Dedifferentiated amniotic fluid mesenchymal stem cell (primary cell): ENCODE measurements around the gene GRIA2.

Experiments used
- DNase-seq: peaks from one replicate; pipeline ENCODE4 v3.0.0-alpha.2; 2016; ENCODE audit errors: extremely low spot score

The GRIA2 gene

DNA sequence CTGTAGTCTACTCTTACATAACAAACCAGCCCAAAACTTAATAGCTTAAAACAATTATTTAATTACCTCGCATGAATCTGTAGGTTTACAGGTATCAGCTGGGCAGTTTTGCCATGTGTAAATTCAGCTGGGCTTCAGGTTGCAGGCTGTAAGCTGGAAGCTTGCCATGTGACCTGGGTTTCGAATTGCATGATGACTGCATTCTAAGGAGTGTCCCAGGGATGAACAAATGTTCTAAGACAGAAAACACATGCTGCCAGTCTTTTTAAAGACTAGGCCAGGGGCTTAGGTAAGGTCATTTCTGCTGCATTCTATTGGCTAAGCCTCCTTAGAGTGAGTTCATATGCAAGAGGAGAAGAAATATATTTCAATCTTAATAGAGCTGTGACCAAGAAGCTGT lies 44.8 kb downstream of the GRIA2 start:
- no peak for DNase-seq

DNA sequence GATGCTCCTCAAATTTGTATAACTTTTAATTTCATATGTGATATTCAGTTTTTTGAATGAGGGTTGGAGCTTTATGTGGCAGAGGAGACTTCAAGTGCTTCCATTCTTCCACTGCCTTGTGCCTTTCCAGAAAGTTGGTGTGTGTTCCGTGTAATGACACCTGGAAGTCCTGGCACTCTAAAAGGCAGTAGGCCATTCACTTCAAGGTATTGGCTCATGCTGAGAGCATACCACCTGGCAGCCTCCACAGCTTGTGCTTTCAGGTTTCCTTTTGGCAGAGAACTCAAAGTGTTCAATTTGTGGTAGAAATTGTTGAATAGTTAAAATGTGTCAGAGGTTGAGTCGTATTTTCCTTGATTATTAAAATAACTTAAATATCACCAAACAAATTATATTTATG lies 49.6 kb downstream of the GRIA2 start:
- DNase-seq: no peak

DNA sequence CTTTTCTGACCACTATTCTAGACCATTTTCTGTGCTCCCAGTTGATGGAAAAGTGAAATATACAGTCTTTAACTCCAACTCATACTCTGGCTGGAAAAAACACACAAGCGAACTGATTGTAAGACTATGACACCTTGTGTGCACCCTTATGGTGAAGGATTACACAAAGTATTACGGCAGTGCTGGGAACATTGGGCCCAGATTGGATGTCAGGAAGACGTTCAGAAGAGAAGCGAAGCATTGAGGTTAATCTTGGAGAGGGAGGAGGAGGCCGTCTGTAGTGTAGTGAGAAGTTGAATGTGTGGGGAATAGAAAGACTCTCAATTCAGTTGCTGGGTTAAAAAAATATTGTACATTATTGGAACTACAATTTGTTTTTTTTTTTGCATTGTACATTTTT lies 50.0 kb downstream of the GRIA2 start:
- no peak for DNase-seq

DNA sequence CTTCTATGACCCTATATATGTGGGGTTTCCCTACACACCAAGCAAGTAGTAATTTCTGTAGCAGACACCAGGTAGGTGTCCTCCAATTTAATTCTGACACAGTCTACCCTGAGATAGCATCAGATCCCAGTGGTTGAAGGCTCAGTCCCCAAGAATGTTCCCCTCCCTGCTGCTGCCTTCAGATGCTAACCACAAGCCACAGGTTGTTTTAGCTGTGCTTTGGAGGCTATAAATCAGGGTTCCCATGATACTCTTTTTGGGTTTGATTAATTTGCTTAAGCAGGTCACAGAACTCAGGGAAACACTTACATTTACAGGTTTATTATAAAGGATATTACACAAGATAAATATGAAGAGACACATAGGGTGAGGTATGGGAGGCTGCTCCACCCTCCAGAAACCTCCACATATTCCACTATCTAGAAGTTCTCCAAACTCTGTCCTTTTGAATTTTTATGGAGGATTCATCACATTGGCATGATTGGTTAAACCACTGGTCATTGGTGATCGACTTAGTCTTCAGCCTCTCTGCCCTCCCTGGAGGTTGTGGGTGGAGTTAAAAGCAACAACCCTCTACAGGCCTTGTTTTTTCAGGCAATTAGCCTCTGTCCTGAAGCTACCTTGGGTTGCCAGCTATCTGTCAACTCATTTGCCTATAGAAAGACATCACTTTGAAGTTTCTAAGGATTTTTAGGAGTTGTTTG lies 50.8 kb downstream of the GRIA2 start:
- no peak for DNase-seq

DNA sequence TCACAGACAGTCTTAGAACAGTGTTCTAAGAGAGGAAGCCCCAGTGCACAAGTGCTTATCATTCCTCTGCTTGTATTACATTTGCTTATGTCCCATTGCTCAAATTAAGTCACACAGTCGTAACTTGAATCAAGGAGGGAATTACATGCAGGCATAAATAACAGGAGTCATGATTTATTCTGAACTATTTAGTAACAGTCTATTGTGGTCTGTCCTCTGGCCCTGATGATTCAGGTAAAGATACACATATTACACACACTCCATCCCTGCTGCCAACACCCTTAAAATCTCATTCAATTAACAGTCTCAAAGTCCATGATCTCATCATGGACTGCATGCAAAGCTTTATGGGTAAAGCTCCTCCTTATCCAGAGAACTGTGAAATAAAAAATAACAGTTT lies 60.1 kb downstream of the GRIA2 start:
- no peak for DNase-seq

DNA sequence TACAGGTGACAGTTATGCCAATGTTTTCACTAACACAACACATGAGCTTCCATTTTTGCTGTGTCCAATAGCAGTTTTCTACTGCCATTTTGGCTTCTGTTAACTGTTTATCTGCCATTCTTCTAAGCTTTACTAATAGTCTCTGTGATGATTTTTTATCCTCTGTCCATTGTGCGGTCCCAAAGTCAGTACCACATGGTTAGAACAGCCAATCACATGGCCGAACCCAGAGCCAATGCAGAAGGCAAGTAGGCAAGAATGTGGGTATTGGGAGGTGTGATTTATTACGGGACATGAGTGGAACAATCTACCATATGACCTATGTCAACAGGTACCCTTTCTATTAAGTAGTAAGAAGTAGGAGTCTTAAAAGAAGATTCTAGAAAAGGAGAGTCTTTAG lies 61.5 kb downstream of the GRIA2 start:
- no peak for DNase-seq

DNA sequence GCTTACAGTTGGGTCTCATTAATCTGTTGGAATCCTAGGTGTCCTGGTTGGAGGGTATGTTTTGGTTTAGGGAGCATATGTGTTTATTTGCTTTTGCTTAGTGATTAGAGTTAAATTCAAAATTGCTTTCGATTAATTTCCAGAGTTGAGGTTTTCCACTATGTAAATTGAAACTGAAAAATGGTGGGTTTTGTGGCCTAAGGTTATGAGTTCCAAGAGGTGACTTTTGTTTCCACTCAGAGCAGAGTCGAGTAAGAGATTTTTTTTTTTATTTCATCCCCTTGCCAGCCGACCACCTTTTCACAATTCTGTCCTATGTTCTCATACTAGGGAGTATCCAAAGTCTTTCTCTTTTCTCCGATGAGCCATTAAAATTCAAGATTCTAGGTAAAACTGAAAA lies 66.9 kb downstream of the GRIA2 start:
- no peak for DNase-seq

DNA sequence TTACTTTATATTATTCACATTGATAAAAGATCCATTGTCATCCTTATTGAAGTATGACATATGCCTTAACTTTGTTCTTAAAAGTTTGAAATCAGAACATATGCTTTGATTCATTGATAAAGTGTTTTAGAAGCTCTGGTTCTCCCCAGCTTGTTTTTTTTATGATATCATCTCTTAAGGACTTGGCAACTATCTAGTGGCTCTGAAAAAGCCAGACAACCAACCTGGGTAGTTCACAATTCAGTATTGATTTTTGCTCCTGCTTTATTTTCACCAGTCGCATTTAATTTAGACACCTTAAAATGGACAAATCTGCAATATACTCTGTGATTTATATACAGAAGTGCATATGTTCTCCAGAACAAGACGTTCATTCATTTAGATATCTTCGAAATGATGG lies 70.1 kb downstream of the GRIA2 start:
- no peak for DNase-seq

DNA sequence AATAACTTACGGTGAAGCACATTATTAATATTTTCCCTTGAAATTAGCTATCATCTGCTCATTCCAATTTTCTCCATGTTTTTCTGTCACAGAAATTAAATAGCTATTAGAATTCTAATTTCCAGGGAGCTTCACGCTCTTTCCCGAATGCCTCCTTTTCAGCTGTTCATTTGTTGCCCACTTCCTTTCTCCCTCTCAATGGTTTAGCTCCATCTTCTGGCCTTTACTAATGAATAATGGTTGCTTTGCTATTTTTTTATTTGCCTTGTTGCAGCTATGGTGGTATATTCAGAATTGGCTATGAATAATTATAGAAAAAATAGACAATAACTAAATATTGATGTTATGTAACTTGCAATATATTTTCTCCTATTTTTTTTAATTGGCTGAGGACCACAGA lies 70.5 kb downstream of the GRIA2 start:
- DNase-seq: no peak

DNA sequence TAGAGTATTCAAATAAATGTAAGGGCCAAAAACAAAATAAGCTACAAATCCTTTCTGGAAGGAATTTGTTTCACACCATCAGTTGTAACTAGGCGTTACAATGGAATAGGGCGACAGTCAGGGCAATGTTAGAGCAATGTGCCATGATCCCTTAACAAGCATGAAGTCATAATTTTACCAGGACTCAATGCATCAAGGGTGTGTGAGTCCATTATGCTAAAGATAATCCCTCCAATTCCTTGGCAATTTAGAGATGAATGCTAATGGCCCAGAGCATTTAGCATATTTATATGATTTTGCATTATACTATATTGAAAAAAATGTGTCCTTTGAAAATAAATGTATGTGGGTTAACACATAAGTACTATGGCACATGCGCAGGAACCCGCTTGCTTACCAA lies 73.1 kb downstream of the GRIA2 start:
- DNase-seq: no peak

DNA sequence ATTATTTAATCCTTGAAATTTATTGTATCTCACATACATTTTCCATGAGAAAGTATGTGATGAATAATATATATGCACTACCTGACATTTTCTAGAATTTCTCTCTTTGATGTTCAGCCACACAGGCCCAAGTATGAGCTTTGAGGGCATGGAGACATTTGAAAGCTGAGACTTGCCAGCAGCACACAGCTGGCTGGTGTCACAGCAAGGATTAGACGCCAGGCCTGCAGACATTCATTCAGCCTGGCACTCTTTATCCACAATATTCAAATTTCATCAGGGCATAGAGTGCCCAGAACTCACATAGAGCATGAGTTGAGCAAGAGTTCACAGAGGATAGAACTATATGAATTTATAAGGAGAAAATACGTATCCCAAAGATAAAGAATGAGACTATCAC lies 74.0 kb downstream of the GRIA2 start:
- DNase-seq: no peak

DNA sequence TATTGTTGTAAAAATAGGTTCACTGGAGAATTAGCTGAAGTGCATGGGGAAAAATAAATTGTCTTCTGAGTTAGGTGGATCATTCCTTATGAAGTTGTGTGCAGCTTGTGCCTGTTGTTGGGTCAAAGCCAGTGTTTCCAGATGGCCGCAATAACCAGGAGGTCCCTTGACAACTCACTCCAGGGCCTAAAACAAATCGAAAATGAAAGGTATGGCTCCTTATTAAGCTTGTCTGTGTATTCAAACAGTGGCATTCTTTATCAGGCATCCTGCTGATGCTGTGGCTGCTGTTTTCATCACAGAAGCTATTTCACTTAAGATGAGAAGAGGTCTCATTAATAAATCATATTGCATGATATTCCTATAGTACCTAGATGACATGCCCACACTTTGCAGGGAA lies 80.2 kb downstream of the GRIA2 start:
- no peak for DNase-seq

DNA sequence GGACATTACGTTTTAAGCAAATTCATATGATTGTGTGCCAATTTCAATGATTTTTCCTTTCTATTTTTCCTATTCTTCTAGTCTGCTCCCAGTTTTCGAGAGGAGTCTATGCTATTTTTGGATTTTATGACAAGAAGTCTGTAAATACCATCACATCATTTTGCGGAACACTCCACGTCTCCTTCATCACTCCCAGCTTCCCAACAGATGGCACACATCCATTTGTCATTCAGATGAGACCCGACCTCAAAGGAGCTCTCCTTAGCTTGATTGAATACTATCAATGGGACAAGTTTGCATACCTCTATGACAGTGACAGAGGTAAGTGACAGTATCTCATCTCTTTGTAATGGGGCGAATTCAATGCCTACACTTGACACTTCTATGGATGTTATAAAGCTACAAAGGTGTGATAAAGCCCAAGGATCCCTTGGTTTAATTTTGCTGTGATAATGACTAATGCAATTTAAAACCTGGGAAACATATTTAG lies 83.0 kb downstream of the GRIA2 start:
- no peak for DNase-seq

DNA sequence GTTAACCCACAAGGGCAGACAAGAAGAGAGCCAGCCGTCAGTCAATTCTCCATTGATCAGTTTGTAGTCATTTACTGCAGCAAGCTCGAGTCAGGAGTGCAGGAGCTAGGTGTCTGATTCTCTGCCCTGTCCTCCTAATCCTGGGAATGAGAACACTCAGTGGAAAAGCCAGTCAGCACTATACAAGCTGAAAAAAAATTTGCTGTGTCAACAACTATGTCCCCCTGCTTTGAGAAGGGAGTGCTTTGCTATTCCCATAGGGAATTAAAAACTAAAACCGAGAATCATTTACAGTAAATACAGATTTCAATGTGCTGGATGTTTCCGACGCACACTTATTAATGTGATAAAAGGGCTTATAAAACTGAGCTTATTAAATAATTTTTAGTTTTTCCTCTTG lies 84.2 kb downstream of the GRIA2 start:
- DNase-seq: no peak

DNA sequence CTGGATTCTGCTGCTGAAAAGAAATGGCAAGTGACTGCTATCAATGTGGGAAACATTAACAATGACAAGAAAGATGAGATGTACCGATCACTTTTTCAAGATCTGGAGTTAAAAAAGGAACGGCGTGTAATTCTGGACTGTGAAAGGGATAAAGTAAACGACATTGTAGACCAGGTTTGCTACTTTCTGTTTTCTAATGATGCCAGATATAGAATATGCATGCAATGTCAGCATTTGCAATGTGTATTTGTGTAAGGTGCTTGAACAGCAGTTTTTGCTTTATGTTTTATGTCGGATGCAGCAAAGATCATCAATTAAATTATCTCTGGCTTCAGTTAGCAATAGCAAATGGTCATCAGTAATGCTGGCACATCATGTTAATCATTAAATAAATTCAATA lies 92.2 kb downstream of the GRIA2 start:
- no peak for DNase-seq

DNA sequence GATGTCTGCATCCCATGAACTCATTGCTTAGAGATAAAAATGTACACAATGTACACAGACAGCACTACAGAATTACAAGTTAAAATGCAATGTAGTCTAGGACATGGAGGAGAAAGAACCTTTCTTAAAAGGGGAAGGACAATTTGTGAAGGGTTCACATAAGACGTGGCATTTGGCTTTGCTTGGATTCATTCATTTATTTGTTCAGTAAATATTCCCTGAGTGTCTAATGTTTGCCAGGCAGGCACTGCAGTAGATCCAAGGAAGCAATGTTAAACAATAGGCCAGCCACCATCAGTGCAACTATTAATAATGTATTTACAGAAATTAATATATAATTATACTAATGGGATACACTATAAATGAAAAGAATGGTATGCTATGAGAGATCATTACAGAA lies 94.4 kb downstream of the GRIA2 start:
- DNase-seq: no peak

DNA sequence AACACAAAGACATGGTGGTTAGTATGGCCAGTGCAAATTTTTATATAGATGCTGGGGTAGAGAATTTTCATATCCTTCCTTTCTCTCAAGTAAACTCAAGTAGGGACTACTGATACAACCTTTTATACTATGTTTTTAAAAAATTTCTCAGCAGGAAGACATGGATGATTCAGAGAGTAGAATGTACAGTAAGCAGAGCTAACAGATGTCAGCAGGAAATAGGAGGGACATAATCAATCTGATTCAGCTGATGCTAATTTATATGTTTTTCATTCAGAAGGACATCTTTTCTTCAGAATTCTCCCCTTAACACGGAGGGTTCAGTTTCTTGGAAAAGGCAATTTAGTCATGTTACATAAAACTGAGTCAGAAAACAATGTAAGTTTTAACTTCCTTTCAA lies 95.4 kb downstream of the GRIA2 start:
- DNase-seq: no peak

DNA sequence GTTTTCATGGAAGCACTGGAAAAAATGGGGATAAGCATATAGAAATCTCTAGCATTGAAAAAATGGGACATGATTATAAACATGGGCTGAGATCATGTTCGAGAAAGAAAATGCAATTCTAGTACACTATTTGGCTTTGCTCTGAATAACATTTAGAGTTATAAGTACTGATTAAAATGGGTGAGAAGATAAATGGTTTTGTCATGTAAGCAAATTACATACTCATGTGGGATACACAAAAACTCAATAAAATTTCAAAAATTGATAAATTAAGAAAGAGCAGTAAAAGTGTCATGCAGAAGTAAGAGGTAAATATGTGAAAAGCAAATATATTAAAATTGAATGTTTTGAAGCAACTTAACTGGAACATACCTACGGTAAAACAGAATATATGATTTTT lies 99.6 kb downstream of the GRIA2 start:
- no peak for DNase-seq

DNA sequence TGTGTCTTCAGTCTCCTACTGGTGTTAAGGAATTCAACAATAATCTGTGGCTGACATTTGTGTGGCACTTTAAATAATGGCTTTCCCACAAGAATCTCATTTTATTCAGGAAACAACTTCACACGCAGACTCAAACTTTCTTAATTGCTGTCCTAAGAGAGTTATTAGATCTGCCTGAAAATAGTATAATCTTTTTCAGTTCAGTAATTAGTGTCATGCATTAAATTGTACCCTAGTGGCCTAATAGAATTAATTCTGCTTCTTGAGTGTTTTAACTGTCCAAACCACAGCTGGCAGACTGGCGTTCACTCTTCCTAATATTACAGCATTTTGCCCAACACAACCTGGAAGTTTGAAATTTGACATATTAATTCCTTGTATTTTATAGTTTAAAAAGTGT lies 107.1 kb downstream of the GRIA2 start:
- no peak for DNase-seq

DNA sequence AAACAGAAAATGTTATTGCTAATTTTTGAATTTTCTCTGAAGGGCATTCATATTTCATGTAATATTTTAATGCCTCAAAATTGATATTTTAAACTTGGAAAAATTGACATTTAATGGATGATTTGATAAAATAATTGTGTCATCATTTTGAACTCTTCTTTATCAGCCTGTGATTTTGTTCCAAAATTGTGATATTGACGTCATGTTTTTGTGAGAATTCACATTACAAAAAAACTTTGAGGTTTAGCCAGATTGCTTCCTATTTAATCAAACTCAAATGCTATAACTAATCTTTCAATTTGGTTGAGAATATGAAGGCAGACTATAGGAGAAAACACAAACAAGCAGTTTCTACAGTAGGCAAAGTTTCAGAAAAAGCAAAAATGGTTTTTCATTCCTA lies 137.4 kb downstream of the GRIA2 start:
- no peak for DNase-seq

DNA sequence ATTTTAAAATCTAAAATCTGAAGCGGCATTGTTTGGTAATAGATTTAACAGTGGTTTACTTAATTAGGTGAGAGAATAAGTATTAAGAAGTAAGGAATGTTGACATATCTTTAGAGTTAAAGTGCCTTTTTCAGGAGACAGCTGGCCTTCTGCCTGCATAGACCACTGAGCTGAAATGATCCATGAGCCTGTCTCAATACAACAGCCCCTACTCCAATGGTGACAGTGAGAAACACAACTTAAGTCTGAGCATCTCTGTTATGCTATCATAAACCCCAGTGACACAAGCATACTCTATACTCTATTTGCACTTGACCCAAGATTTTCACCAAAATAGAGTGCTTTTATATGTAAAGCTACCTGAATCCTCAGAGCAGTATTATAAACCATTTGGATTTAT lies 137.9 kb downstream of the GRIA2 start:
- DNase-seq: no peak

DNA sequence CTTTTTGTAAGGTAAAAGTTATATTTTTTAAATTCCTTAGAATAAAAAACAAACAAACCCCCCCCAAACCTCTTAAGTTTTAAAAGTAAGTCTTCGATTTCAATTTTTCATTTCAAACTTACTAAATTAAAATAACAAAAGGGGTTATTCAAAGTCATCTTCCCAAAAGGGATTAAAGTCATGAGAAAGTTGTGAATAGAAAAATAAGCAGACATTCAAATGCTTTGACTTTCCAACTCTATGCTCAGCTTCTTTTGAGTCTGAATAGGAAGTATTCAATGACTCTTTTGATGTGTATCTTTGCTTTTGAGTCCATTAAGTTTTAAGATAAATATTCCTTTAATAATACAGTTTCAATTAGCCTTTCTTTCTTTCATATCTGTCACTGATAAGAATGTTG lies 138.3 kb downstream of the GRIA2 start:
- no peak for DNase-seq

DNA sequence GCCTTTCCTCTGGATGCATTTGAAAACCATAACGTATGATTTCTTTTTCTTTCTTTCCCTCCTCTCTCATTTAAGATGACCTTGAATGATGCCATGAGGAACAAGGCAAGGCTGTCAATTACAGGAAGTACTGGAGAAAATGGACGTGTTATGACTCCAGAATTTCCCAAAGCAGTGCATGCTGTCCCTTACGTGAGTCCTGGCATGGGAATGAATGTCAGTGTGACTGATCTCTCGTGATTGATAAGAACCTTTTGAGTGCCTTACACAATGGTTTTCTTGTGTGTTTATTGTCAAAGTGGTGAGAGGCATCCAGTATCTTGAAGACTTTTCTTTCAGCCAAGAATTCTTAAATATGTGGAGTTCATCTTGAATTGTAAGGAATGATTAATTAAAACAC lies 142.8 kb downstream of the GRIA2 start:
- DNase-seq: no peak

DNA sequence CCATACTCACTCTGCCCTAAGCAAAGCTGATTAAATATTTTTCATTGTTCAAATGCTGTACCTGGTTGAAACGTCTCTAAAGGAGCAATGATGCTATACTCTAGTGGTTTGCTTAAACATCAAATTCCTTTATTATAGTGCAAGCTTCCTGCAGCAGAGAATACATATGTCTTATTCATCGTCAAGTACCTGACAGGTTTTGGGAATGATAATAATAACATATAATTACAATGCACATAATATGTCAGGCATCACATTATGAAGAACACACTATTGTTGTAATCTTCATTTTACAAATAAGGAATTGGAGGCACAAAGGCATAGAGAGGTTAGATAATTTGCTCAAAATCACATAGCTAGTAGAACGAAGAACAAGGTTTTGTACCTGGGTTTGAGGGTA lies 151.6 kb downstream of the GRIA2 start:
- DNase-seq: no peak
